B cell (primary cell): ENCODE results near the gene TTF1.

Experiments
- CTCF ChIP-seq: fragments of 200-600 bp; IDR thresholded peaks from one replicate; pipeline ENCODE4 v1.8.0; 2022; ENCODE audit warnings: antibody characterized with exemption, mild to moderate bottlenecking
- EZH2 ChIP-seq: IDR thresholded peaks from 2 replicates; pipeline ENCODE4 v1.6.1; 2012; ENCODE audit warnings: borderline replicate concordance, low read depth, mild to moderate bottlenecking, moderate library complexity, low read length; ENCODE audit not compliant: insufficient read depth, poor library complexity, severe bottlenecking

- TF ChIP-seq CTCF: no peak
- TF ChIP-seq EZH2: no peak
Observed at GRCh38 chr9:132381966-132382541, 24.6 kb downstream of the TTF1 start.
